ENCODE results near the gene WASF3.

DNA sequence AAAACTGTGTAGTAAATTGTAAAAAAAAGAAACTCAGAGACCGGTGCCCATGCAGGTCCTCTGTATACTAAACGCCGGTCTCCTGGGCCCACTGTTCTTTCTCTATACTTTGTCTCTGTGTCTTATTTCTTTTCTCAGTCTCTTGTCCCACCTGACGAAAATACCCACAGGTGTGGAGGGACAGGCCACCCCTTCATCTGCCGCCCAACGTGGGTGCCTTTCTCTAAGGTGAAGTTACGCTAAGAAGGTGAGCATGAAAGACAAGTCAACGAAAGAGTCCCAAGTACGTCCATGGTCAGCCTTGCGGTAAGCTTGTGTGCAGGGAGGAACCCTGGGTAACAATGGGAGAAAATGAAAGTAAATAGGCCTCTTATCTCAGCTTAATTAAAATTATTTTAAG lies 48.0 kb upstream of the WASF3 start:
- TF ChIP-seq, protein P1, sequence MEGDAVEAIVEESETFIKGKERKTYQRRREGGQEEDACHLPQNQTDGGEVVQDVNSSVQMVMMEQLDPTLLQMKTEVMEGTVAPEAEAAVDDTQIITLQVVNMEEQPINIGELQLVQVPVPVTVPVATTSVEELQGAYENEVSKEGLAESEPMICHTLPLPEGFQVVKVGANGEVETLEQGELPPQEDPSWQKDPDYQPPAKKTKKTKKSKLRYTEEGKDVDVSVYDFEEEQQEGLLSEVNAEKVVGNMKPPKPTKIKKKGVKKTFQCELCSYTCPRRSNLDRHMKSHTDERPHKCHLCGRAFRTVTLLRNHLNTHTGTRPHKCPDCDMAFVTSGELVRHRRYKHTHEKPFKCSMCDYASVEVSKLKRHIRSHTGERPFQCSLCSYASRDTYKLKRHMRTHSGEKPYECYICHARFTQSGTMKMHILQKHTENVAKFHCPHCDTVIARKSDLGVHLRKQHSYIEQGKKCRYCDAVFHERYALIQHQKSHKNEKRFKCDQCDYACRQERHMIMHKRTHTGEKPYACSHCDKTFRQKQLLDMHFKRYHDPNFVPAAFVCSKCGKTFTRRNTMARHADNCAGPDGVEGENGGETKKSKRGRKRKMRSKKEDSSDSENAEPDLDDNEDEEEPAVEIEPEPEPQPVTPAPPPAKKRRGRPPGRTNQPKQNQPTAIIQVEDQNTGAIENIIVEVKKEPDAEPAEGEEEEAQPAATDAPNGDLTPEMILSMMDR (IDR thresholded peaks at IDR 0.05; ENCODE audit: low read depth, low read length): no peak
- TF ChIP-seq EZH2phosphoT487 (IDR thresholded peaks at IDR 0.05; ENCODE audit: low read depth): no peak
